Stimulated activated CD4-positive, alpha-beta T cell treated with anti-CD3 and anti-CD28 coated beads, Interleukin-15, amount 100 ng/mL, for 1 hour (primary cell): Measurements from ENCODE around the gene NCAM2.

Source experiments
- DNase-seq, 2 donors: peaks; one replicate each; pipeline ENCODE4 v3.0.0-alpha.2; 2020; ENCODE audit warnings: low read depth in 1 of 2, low spot score in 1 of 2

Gene NCAM2

DNA sequence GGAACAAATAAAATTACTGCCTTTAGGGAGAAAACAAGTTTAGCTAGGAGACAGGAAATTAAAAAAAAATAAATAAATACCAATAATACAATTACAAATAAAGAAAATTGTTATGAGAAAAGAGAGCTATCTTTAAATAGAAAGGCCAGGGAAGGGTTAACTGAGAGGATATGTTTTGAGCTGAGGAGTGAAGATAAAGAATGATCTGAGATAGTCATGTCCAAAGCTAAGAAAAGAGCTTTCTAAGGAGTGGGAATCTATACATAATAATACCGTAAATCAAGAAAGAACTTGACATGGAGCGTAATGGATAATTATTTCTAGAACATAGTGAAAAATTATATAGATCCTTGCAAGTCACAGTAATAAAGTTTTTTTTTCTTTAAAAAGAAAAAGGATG lies 176.5 kb downstream of the NCAM2 start:
- no peak for DNase-seq

DNA sequence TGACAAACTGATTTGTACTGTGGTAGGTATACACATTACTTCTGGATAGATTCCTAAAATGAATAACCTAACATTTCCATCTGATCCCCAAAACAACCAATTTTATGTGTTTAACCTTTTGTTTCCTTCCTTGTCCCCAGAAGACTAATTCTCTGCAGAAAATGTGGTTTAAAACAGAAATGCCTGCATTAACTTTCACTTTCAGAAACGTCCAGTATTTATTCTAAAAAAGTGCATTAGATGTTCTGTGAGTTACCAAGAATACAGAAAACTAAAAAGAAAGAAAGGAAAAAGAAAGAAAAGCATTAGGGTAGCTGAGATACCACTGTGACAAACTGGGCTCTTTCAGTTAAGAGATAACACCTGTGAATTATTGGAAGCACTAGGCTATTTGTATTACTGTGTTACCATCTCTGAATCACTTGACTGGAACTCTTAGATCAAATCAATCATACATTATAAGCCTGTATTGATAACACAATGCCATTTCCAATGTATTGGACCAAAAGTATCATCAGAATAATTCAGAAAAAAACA lies 177.7 kb downstream of the NCAM2 start:
- no peak for DNase-seq

DNA sequence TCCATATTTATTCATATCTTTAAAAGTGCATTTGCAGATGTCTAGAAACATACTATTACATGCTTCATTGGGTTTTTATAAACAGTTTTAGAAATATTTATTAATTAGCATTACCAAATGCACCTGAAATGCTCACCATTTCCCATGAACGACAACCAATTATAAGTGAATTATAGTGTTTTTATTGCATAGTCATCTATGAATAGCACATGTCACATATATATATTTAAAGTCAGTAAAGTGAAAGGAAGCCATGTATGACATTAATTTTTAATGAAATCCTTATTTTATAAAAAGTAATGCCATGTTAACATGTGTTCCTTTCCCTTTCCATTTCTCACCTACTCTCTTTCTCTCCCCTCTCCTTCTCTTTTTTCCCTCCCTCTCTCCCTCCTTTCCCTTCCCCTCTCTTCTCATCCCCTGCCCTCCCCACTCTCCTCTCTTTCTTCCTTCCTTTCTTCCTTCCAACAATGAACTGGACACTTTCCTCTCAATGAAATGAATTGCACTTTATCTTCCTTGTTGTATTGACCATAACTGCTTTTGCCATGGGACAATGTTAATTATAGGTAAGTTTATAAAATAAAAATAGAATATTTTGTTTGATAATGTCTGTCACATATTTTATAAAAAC lies 179.3 kb downstream of the NCAM2 start:
- no peak for DNase-seq

DNA sequence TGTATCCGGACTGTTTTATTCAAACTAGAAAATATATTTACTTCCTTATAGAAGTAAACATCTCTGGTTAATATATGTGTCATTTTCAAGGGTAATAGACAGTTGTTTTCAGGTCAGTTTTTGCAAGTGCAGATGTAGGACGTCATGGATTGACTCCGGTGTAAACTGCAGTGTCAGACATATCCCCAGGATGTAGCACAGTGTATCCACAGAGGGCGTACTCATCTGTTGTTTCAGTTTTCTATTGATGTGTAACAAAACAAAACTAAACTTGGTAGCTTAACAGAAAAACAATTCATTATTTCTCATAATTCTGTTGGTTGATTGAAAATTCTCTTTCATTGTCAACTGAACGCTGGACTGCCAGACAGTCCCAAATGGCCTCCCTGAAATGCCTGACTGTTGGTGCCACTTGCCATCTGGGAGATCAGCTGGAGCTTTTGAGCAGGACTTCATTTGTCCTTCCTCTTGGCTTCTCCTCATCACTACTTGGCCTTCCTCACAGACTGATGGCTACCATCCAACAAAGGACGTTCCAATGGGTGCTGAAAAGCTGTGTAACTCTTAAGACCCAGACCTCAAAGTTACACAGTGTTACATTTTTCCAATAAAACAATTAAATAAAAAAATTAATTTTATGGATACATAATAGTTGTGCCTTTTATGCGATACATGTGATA lies 181.6 kb downstream of the NCAM2 start:
- DNase-seq = no peak

DNA sequence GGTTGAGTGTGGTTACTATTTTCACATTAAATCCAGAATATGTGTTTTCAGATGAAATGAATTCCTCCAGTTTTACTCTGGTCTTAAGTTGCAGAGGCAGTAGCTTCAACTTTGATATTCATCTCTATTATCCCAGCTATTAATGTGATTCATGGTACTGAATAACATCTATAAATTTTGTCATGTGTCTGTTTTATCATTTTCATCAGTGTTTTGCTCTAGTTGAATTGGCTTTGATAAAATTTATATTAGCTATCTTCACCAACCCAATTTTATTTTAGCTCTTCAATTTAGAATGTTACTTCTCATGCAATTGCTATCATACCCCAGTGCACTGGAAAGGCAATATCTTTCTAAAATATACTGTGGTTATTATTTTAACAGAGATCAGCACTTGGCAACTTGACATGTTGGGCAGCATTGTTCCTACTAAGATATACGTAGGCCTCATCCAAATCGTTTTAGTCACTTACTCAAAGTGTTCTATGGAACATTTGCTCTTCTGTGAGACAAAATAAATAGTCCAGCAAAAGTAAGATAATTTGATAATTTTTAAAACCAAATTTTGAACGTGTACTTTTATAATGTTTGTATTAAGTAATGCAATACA lies 184.3 kb downstream of the NCAM2 start:
- DNase-seq = no peak

DNA sequence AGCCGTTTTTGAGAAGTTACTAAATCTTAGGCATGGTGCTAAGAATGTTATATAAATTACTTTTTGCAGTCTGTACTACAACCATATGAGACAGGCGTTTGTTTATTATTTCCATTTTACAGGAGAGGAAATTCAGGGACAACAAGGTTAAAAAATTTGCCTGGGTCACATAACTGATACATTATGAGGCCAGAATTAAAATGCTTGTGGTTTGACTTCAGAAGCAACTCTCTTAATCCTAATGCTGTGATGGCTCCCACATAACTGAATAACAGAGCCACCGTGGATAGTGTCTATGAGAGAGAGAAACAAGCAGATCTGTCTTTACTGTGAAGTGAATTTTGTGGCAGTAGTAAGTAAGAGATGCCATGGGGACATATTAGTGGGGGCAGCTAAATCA lies 184.9 kb downstream of the NCAM2 start:
- no peak for DNase-seq

DNA sequence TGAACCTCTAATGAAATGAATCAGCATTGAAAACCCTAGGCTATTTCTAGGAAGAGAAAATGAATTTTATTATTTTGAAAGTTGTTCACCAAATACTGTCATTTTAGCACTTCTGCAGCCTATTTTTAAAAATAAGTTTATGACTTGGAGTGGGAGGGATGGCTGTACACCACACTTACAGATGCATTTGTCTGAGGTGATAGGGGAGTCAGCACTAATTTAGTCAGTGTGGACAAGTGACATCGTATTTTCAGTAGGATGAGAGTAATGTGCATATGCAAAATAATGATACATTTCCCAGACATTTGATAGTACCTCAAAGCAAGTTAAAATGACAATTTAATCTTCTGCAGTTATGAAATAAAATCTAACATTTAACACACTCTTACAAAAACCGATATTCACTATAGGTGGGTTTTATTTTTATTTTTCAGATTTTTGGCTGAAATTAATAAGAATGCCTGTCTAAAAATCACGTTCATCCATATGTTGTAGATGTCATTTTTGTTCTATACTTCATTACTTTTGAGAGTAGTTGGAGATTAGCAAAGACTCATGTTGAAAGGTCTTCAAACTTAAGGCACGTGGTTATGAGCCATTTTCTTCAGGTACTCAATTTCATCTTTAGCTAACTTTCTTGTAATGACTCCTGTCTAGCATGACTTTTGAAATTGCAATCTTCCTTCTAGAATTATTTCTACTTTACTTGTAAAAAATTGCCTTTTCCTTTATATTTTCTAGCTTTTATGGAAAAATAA lies 186.7 kb downstream of the NCAM2 start:
- no peak for DNase-seq

DNA sequence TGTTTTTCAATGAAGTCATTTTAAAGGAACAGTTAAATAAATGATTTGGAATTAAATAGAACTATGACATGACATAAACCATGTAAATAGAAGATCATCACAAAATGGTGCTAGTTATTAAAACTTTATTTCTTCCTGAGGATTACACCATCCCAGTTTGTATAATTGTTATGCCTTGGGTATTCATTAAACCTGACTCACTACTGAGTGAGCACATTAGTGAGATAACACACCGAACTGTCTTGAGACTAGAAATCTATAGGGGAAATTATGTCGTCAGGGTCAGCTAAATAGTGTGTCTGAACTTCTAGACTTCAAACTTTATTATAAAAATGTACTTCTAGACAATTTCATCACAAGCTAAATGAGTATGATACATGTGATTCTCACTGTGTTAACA lies 189.4 kb downstream of the NCAM2 start:
- no peak for DNase-seq

DNA sequence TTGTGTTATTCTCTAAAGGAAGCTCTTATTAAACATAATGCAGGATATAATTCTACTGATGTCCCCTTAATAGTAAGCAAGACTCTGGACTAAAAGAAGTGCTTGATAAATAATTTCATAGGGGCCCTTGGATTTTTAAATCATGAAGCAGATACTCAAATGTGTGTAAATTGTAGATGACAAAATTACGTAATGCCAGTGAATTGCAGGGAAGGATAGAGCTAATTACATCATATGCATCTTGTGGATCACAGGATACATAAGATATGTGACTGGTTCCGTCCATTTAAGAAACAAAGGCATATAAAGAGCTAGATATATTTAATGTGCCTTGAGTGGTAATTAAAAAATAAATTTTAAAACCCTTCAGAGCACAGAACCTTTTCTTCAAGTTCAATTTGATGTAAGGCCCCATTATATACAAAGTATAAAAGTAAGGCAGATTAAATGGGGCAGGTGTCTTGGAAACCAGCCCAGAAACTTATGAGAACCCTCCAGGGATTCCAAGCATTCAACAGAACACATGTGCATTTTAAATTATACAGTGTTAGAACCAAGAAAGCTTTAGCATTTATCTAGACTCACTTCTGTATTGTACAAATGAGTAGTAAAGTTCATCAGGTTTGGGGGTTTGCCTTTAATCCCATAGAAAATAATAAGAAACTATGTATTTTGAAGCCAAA lies 190.4 kb downstream of the NCAM2 start:
- DNase-seq = no peak

DNA sequence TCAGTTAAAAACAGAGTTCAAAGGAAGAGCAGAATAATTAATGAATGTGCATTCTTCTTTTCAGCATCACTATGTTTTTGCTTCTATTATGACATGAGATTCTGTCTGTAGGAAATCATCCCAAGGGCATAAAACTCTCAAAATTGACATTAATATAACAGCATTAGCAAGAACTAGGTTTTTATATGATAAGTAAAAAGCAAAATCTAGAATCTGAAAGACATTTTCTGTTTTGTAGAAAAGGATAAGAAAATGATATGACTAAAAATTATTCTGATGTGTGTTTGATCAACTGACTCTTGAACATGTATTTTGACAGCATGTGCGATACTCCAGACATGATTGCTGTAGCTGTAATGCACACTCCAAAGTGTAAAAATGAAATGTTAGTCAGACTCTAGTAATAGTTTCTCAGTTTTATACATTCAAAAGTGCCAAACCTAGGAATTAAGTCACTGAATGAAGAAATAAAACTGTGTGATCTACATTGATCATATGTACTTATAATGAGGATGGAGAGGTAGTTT lies 197.3 kb downstream of the NCAM2 start:
- DNase-seq = no peak

DNA sequence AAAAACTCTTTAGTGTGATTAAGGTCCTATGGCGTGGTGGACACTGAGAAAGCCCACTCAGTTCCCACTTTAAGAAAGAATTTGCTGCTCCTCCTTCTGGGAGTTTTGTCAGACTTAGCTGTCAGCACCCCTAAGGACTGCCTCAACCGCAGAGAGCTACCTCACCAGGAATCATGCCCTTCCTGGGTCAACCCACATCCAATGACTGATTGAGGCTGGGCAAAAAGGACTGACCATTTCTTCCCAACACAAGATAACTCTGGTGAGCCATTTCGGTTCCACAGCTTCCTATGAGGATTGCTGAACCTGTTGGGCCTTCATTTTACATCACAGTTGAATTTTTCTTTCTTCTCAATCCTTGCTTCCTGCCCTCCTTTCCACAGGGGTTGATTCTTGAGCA lies 197.9 kb downstream of the NCAM2 start:
- DNase-seq = no peak

DNA sequence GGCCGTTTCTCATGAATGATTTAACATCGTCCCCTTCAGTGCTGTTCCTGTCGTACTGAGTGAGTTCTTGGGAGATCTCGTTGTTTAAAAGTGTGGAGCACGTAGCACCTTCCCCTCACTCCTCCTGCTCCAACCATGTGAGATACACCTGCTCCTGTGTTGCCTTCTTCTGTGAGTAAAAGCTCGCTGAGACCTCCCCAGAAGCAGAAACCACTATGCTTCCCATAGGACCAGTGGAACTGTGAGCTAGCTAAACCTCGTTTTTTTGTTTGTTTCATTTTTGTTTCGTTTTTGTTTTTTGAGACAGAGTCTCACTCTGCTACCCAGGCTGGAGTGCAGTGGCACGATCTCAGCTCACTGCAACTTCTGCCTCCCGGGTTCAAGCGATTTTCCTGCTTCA lies 198.6 kb downstream of the NCAM2 start:
- DNase-seq = no peak

DNA sequence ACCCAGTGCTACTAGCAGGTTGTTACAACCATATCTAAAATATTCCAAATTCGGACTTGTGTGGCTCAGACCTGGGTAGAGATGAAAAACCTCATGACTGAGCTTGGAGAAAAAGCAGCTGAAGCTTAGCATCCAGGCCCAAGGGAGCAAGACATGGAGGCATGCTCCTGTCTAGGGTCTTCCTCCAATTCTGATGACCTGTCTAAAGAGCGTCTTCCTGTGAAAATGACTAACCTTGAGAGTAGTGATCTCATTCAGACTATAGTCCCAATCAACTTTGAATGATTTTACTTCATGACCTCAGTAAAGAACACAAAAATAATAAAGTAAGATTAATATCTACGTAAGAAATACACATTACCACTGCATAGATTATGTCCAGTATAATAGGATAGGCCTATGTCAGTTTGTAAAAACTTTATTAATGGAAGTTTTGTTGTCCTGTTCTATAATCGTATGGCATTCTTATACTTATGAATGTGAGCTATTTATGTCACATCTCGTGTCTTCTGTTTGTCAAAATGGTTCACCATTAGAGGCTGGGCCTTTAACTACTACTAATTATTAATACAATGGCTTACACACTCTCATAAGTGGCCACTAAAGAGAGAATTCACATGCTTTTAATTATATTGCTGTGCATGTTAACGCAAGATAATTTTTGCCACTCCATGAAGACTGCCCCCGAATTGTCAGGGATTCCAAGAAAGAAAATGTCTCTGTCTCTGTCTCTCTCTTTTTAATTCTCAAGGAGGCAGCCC lies 201.3 kb downstream of the NCAM2 start:
- DNase-seq = no peak

DNA sequence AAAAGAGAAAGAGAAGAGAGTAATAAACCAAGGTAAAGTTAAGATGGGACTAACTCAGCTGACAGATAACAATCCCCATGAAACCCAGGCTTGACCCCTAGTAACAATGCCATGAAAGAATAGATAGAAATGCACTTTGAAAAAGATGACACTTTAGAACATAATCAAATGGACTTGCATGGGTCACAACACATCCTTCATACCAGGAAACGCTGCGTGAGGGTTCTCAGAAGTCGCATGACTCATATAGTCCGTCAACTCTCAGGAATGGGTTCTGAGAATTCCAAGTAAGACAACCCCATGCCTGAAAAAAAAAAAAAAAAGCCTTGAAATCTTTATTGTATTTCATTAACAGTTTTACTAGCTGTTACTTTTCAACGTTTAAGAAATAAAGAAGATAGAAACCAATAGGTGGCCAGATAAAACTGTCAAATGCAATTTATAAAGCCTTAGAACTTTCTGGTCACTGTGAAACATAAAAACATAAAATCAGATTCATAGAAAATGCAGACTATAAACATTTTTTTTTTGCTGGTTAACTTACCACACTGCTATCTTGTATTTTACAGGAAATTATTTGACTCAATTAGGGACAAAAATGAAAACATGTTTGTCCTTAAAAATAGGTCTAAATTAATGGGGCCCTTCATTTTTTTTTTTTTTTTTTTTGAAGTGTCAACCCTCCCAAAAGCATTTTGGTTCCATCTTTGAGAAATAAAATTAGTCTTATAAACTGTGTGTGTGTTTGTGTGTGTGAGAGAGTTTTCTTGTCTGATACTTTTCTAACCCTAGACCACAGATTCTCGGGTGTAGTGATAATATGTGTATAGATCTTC lies 202.1 kb downstream of the NCAM2 start:
- no peak for DNase-seq

DNA sequence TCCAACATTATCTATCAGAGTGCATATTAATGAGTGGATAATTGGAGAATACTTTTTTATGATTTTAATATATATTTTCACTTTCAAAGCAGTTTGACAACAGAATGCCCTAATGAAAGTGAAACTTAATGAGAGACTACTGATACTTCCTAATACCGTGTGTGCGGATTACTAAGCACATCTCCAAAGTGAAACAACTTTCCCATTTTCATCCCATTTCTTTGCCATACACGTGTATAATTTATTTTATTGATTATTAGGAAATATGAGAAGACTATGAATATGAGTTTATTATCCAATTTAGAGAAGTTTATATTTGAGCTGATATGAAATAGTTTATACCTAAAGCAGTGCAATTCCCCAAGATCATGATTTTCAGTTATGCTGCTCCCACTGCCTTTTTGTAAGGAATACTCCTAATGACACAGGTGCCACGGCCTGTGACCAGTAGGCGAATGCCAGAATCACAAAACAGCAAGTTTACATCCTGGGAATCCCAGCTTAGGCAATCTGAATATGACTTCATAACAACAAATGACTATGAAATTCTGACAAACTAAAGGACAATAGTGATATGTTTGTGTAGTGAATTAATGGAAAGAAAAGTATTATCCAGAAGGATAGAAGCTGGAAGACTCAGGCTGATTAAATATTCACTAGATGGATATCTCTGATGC lies 202.9 kb downstream of the NCAM2 start:
- no peak for DNase-seq

DNA sequence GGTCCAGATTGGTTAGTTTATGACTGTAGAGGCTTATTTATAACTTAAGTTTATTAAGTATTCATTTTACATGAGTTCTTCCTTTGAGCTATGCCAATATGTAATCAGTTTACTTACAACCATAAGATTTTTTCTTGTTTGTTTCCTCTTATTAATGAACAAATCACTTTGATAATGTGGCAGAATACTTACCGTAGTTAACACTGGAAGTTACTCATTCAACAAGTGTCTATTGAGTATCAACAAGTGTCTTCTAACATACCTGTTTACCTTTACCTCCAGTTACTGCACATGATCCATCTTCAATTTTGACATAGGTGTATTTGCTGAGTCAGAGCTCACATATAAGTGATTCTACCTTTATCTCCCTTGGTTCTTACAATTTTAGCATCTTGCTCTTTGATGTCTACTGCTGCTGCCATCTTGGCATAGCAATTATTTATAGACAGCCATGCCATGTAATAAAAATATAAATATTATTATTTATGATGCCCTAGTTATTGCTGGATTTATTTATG lies 205.7 kb downstream of the NCAM2 start:
- no peak for DNase-seq

DNA sequence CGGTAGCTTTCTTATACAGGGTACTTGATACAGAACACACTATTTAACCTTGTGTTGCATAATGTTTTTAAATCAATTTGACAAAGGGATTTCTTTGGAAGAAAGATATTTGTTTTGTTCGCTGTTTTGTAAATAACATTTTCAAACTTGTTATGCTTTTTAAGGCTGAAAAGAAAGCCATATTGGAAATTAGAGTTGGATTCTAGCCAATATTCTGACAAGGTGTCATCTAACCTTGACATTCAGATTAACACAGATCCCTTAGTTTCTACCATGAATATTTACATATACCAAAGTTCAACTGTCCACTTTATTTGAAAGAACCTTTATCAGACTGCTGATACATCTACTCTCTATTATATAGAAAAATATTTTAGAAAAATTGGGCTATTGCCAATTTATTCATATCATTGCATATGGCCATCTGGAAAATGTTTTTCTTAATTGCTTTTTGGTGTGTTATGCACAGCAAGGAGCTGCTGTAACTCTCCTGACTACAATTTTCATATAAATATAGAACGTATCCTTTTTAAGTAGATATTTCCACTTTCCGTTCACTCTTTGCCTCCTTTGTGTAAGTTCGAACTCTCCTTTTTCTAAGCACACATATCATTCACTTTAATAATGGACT lies 206.3 kb downstream of the NCAM2 start:
- DNase-seq = no peak

DNA sequence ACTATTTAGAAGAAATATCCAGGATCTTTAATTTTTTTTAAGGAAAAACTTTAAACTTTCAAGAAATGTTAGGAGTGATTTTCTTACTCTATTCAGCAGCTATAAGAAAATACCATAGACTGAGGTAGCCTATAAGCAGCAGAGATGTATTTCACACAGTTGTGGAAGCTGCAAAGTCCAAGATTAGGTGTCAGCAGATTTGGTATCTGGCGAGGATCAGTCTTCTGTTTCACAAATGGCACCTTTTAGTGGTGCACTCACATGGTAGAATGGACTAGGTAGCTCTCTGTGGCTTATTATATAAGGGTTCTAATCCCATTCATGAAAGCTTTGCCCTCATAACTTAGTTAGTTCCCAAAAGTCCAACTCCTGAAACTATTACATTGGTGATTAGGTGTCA lies 207.4 kb downstream of the NCAM2 start:
- DNase-seq = no peak
